Fibroblast of lung (primary cell): ENCODE measurements around the gene CST7.

Source experiments
- CTCF ChIP-seq, 2 donors: IDR thresholded peaks in 1 of 2; conservative IDR thresholded peaks in 1 of 2; 1 replicate in 1 of 2; 2 replicates in 1 of 2; pipeline ENCODE4 v1.5.1; 2011 to 2012; ENCODE audit warnings: low read length in 2 of 2, control low read depth in 1 of 2, inconsistent platforms in 1 of 2, low read depth in 1 of 2, mild to moderate bottlenecking in 1 of 2
- EZH2 ChIP-seq: IDR thresholded peaks from 2 replicates; pipeline ENCODE4 v1.5.1; 2012; ENCODE audit warnings: low read length, control low read depth, mild to moderate bottlenecking; ENCODE audit errors: missing control alignments

GRCh38 chr20:24948939-24949679 is at the start of gene CST7:
- TF ChIP-seq CTCF (conservative IDR thresholded peaks at IDR 0.05 in 1 of 2, IDR thresholded peaks at IDR 0.05 in 1 of 2; ENCODE audit: low read depth in 1 of 2, low read length in 2 of 2) (no peak), EZH2 (no peak)
